ENCODE data around the gene RGP1.

The RGP1 gene

DNA sequence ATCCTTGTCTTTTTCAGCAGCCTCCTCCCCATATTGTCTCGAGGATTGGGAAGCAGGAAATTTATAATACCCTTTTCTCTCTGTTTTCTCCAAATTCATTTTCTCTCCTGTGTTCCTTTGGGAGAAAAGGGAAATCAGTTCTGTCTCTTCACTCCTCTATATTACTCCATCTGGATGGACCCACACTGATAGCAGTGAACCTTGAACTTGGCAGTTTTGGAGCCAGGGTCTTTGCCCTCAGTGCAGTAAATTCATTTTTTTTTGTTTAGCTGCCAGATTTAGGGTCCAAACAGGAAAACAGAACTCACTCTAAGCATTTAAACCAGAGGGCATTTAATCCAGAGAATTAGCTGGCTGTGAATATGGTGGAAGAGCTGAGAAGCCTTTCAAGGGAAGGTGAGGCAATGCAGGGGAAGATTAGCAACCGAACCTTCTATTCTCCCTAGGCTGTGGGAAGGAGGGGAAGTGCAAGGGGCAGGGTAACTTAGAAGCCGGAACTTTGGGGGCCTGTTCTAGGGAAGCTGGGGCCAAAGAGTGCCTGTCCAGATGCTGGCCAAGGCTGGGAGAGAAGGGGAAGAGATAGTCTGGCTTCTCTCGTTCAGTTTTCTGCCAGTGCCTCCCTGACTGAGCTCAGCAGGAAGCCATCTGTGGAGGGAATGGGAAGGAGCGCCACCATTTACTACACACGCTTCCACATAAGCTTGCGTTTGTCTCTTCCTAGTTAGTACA lies 26.0 kb downstream of the RGP1 start:
- DNase-seq = peak; percentile 70

DNA sequence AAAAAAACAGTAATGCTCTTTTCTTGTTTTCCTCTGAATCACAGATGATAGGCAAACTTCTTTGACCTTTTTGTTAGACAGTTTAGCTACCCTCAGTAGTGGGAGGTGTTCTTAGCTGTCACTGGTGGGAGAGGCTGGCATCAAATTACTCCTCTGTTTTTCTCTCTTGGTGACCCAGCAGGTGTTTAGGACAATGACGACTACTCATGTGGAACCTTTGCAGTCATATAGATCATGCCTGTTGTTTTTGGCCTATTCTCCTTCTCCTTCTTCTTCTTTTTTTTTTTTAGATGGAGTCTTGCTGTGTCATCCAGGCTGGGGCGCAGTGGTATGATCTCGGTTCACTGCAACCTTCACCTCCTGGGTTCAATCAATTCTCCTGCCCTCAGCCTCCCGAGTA lies 26.9 kb downstream of the RGP1 start:
- no peak for DNase-seq

DNA sequence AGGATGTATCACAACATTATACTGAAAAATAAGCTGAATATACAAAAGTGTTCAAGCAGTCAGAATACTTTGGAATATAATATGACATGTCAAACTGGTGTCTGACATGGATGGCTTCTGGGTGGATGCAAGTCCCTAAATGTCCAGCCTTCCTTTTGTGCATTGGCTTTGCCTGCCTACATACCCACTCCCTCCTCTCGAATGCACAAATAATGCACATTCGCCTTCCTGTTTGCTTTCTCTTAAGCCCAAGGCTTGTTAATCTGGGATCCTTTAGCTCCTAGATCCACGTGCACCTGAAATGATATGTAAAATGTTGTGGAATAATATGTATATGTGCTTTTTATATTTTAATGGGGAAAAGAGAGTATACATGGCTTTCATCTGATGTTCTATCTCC lies 29.4 kb downstream of the RGP1 start:
- DNase-seq = no peak

DNA sequence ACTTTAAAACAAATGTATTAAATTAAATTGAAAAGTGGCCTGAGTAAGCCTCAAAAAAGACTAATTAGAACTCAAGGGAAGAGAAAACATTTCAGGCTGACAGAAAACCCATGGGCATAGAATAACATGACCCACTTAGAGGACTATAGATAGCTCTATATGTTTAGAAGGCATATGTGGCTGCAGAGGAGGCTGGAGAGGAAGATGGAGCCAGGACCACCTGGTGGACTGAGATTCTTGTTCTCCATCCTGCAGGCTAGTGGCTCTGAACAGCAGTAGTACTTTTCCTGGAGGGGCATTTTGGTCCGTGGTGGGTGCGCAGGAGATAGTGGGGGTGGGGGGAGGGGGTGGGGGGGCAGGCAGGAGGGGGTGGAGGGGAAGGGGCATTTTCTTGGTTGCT lies 32.0 kb downstream of the RGP1 start:
- DNase-seq = no peak

DNA sequence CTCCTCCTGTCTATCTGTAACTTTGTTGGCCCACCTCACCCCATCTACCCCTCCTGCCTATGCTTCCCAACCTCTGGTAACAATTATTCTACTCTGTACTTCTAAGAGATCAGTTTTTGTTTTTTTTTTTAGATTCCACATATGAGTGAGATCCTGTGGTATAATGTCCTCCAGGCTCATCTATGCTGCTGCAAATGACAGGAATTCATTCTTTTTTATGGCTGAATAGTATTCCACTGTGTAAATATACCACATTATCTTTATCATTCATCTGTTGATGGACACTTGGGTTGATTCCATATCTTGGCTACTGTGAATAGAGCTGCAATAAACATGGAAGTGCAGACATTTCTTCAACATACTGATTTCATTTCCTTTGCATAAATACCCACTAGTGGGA lies 34.3 kb downstream of the RGP1 start:
- no peak for DNase-seq

DNA sequence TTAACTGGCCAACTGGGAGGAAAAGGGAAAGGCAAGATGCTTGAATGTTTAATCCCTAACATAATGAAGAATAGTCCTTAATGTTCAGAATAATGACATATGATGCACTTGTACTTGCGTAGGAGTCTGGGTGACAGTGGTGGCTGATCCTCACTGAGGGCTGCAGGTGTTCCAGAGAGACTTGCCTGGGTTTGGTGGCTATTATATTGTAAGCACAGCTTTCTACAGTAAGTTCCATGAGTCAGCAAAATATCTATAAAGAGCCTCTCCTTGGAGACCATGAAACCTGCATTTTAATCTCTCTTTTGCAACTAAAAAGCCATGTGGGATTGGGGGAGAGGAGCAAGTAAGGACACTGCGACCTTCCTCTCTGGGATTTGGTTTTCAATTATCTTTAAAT lies 40.5 kb downstream of the RGP1 start:
- DNase-seq = no peak

DNA sequence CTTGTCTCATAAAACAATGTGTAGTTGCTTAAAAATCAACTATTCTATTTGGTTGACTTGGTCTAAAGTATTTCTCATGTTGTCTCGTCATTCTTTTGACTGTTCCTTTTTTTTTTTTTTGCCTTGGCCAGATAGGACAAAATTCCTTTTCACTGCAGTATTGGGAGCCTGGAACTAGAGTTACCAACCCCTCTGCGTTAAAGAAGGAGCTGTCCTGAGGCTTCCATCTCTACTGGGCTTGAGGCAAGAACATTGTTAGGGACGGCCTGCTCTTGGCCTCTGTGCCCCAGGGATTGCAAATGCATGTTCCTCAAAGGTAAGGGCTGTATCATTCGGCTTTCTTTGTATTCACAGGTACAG lies 40.9 kb downstream of the RGP1 start:
- DNase-seq = no peak

DNA sequence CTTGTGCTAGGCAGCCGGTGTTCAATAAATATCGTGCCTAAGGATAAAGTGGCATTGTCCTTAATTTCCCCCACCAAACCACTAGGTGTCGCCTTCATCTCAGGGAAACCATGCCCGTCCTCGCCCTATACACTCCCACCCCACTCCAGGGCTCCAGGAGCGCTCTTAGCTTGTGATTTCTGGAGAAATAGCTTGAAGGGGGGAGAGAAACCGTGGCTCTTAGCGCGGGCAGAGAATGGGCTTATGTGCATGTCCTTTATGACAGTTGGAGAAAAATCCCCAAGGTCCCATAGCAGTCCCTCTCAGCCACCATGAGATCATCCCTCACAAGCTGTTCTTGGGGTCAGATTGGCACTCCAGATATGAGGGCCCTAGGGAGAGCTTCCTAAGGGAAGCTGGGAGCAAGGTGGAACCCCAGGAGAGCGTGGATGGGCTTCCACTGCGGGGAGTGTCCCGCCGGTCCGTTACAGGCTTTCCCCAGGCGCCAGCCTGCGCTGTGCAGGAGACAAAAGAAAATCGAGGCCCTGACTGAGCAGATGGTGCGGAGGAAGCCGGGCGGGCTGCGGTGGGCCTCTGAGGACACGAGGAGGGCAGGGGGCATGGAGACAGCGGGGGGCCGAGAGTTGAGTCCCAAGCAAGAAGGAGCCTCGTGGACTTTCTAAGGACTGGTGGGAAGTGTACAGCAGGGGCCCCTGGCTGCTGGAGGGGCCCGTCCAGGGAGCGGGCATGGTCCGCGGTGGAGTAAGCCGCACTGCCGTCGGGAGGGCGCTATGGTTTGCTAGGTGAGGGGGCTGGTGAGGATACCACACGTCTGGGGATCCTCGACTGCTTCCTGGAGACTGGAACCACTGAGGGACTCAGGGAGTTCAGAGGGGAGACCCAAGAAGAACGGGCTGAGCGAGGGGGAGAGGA lies 41.6 kb downstream of the RGP1 start:
- peak; percentile 25 for DNase-seq

DNA sequence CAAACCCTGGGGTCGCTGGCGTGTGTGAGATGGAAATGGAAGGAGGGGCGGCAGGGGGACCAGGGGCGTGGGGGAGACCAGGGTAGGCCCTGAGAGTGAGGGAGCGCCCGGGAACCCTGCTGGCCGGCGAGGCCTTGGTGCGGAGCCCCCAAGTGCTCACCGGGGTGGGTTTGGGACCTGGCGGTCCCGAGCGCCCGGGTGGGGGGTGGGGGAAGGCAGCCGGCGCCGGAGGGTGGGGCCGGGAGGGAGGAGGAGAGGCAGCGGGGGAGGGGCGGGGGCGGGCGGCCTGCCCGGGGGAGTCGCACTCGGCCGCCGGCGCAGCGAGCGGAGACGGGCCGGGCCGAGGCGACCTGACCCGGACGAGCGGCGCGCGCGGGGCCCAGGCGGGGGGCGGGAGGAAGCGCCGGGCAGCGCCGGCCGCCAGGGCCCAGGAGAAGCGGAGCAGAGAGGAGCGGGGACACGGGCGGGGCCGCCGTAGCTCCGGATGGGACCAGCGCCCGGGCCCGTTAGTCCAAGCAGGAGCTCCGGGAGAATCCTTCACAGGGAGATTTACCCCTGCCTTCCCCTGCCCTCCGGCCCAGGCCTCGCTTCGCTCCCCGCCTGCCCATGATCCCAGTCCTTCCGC lies 42.3 kb downstream of the RGP1 start, which contains the start of gene NPR2:
TSS of gene NPR2 (plus strand) at position 295 of the 625 bp plus-strand sequence. CDS start 818 bp downstream, outside the sequence.
- DNase-seq = no peak

DNA sequence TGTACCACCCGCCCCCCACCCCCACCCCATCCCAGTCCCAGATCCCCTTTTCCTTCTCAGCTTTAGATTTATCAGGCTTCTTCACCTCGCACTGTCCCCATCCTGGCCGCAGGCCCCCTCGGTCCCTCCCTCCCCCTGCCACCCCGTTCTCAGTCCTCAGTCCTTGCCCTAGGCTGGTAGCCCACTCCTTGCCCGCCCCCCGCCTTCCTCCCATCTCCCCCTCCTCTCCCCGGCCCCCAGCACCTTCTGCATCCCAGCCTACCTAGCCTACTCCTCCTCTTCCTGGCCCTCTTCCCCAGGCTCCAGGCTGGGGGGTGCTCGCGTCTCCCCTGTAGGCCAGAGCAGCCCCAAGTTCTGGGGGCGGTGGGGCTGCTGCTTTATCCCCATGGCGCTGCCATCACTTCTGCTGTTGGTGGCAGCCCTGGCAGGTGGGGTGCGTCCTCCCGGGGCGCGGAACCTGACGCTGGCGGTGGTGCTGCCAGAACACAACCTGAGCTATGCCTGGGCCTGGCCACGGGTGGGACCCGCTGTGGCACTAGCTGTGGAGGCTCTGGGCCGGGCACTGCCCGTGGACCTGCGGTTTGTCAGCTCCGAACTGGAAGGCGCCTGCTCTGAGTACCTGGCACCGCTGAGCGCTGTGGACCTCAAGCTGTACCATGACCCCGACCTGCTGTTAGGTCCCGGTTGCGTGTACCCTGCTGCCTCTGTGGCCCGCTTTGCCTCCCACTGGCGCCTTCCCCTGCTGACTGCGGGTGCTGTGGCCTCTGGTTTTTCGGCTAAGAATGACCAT lies 43.1 kb downstream of the RGP1 start:
- DNase-seq = no peak

DNA sequence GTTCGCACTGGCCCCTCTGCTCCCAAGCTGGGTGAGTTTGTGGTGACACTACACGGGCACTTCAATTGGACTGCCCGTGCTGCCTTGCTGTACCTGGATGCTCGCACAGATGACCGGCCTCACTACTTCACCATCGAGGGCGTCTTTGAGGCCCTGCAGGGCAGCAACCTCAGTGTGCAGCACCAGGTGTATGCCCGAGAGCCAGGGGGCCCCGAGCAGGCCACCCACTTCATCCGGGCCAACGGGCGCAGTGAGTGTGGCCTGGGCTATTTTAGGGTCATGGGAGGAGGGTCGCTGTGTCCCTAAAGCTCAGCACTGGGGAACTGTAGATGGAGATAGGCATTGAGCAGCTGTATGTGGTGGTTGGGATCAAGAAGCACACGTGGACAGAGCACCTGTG lies 43.7 kb downstream of the RGP1 start:
- DNase-seq = no peak

DNA sequence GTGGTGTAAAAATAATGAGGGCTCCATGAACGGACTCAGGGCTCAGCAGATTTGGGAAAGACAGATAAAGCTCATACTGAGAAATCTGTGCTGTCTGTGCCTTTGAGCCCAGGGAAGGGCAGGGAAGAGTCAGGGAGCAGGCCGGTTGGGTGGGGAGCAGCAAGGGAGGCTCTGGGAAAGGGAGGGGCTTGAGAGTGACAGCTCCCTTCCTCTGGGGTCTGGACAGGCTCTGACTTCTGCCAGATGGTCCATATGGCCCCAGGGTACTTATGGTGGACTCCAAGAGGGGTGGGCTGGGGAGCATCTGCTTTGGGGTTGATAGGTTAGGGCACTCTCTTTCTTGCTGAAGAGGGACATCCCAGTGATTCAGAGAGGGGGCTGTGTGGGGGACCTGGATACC lies 44.4 kb downstream of the RGP1 start:
- DNase-seq = no peak

DNA sequence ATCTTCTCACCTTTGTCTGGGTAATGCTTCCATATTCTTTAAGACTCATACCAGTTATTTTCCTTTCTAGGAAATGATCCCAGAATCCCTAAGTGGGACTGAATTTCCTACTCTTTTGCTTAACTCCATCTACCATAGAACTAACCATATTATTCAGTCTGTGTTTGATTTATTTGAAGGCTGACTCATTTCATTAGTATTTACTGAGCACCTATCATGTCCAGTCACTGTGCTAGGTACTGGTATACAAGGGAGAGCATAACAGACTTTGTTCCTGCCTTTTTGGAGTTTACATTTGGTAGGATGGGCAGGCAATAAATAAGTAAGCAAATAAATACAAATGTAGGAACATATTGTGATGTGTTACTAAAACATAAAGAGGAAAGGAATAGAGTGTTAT lies 46.6 kb downstream of the RGP1 start:
- no peak for DNase-seq

DNA sequence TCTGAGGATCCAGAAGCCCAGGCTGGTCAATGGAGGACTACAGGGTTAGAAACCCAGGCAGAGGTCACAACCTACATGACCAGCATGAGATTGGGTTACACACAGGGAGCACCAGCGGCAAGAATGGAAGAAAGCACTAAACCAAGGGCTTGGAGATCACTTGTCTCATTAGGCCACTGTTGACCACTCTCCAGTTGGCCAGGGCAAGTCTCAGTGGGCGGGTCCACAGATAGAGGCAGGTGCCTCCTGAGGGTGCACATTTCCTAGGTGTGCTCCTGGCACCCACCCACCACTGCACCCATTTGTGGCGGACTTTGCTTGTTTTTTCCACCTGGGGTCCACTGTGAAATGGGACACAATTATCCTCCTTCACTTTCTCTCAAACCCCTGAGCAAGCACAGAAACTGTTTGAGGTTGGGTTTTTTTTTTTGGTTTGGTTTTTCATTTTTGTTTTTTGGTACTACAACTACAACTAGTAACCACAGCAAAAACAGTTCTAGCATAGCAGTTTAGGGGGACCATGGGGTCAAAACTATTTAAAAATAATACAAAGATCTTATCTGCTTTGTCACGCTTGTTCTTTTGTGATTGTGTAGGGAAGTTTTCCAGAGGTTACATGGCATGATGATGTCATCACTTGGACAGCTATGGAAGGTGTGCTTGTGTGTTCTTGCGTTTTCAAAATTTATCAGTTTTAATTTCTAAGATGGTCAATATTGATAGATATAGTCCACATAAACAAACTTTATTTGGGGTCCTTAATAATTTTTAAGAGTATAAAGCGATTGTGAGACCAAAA lies 48.4 kb downstream of the RGP1 start:
- no peak for DNase-seq

DNA sequence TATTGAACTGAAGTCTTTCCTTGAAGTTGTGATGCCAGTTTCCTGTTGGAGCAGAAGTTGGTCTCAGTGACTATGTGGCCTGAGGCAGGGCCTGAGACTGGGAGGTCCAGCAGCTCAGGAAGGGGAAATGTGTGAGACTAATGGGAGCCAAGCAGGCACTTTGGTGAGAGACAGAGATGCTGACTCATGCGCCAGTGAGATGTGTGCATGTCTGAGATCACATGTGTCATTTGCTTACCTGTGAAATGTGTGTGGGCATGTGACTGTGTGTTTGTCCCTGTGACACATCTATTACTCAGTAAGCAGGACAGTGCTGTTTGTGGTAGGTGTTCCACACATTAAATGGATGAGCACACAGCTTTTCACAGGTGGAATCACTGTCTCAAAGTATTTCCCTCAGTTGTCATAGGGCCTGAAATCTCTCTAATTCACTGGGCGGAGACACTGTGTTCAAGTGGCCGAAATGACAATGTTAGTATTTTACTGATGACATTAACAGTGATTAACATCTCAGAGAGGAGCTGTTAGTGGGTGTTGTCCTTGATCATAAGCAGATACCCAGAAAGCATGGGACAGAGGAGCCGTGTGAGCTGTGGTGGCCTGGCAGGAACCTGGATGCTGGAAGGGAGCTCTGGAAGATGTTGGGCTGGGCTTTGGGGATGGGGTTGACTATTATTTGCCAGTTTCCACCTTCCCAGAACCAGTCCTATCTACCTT lies 49.7 kb downstream of the RGP1 start:
- no peak for DNase-seq

DNA sequence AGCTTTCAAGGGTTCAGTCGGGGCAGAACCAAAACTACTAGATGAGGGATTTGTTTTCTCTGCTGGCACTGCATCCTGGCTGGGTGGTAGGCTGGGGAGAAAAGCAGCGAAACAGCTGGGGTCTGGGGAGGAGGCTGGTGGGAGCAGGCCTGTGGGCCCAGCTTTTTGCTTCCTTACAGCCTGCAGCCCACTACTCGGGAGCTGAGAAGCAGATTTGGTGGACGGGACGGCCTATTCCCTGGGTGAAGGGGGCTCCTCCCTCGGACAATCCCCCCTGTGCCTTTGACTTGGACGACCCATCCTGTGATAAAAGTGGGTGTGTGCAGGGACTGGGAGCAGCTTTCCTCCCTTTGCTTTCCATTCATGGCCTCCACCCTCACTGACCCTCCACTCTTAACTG lies 51.4 kb downstream of the RGP1 start:
- DNase-seq = no peak

DNA sequence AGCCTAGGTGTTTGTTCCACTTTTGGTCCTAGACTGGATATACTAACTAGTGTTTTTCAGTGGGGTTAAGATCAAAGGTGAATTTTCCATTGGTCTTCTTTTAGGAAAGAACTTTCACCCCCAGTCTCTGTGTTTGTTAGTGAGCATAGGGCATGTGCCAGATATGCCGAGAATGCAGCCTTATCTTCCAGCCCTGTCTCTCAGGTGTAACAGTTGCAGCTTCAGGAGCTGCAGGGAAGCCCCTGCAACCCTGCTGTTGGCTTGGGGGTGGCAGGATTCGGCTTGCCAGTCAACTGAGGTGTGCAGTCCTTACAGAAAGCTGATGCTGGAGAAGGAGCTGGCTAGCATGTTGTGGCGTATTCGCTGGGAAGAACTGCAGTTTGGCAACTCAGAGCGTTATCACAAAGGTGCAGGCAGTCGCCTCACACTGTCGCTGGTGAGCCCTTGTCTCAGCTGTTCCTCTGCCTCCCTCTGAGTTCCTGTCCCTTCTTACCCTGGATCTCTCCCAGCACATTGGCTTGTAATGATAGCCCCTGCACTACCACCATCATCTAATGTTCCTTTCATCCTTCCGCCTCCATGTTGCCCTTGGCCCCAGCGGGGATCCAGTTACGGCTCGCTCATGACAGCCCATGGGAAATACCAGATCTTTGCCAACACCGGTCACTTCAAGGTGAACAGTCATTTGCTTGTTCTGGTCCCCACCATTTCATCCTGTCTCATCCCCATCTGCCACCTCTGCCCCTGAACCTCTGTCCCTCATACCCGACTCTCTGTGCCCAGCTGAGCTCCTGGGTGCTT lies 52.4 kb downstream of the RGP1 start:
- no peak for DNase-seq

DNA sequence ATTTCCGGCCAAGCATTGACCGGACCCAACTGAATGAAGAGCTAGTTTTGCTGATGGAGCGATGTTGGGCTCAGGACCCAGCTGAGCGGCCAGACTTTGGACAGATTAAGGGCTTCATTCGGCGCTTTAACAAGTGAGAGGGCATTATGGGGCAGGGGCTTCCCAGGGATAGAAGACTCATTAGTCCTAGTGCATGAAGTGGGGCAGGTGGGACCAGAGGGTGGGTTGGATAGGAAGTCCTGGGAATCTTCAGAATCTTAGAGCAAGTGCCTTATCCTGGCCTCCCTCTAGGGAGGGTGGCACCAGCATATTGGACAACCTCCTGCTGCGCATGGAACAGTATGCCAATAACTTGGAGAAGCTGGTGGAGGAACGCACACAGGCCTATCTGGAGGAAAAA lies 57.0 kb downstream of the RGP1 start:
- DNase-seq = no peak
